ENCODE measurements around the gene SLC35A5.

Gene SLC35A5

DNA sequence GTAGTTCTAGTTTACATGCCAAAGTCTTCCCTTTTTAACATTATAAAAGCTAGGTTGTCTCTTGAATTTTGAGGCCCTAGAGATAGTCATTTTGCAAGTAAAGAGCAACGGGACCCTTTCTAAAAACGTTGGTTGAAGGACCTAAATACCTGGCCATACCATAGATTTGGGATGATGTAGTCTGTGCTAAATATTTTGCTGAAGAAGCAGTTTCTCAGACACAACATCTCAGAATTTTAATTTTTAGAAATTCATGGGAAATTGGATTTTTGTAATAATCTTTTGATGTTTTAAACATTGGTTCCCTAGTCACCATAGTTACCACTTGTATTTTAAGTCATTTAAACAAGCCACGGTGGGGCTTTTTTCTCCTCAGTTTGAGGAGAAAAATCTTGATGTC, 21.3 kb downstream of the SLC35A5 start:
- no peak for DNase-seq (ENCODE audit: low read depth in 1 of 2, low spot score in 1 of 2)
- in situ Hi-C loops (cut with HindIII; ENCODE audit: low pct_unique_long_range_greater_than_20kb, low sequenced_read_pairs) = no loop called here
- no peak for TF ChIP-seq JUND (IDR thresholded peaks at IDR 0.05; ENCODE audit: low read depth)

GRCh38 chr3:112585782-112586181, 23.9 kb downstream of the SLC35A5 start:
- DNase-seq (ENCODE audit: low read depth in 1 of 2, low spot score in 1 of 2) = no peak
- TF ChIP-seq JUND (IDR thresholded peaks at IDR 0.05; ENCODE audit: low read depth) = no peak
- in situ Hi-C loops (cut with HindIII; ENCODE audit: low pct_unique_long_range_greater_than_20kb, low sequenced_read_pairs) = no loop called here

GRCh38 chr3:112587336-112587735, 25.5 kb downstream of the SLC35A5 start:
- DNase-seq (ENCODE audit: low read depth in 1 of 2, low spot score in 1 of 2) = no peak
- TF ChIP-seq JUND (IDR thresholded peaks at IDR 0.05; ENCODE audit: low read depth) = no peak
- in situ Hi-C loops (cut with HindIII; ENCODE audit: low pct_unique_long_range_greater_than_20kb, low sequenced_read_pairs) = no loop called here

GRCh38 chr3:112593258-112593657, 31.4 kb downstream of the SLC35A5 start:
- in situ Hi-C loops (cut with HindIII; ENCODE audit: low pct_unique_long_range_greater_than_20kb, low sequenced_read_pairs) = no loop called here
- DNase-seq (ENCODE audit: low read depth in 1 of 2, low spot score in 1 of 2) = no peak

DNA sequence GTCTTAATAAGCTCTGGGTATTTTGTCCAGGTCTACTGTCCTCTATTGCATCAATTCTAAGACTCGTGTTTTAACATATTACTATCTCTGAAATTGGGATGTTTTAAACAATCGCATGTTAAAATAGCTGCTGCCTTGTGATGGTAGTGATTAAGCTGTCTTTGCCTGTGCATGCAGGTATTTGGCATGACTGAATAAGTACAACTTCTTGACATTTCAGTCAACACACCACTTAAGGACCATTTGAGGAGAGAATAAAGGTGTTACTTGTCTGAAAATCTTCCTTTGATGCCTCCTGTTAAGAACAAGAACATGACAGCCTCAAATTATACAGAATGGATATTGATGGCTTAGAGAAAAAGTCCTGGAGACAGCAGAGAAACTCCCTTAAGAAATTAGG, 33.0 kb downstream of the SLC35A5 start:
- DNase-seq (ENCODE audit: low read depth in 1 of 2, low spot score in 1 of 2) = no peak
- TF ChIP-seq JUND (IDR thresholded peaks at IDR 0.05; ENCODE audit: low read depth) = no peak
- in situ Hi-C loops (cut with HindIII; ENCODE audit: low pct_unique_long_range_greater_than_20kb, low sequenced_read_pairs) = no loop called here

More at GRCh38 chr3:112593258-112593657, 31.4 kb downstream of the SLC35A5 start:
- TF ChIP-seq JUND (IDR thresholded peaks at IDR 0.05; ENCODE audit: low read depth) = no peak

- in situ Hi-C loops (cut with HindIII; ENCODE audit: low pct_unique_long_range_greater_than_20kb, low sequenced_read_pairs) = no loop called here
- no peak for TF ChIP-seq JUND (IDR thresholded peaks at IDR 0.05; ENCODE audit: low read depth)
Measured at GRCh38 chr3:112597945-112598344, 36.1 kb downstream of the SLC35A5 start.

GRCh38 chr3:112598731-112599130, 36.9 kb downstream of the SLC35A5 start:
- no peak for DNase-seq (ENCODE audit: low read depth in 1 of 2, low spot score in 1 of 2)
- no peak for TF ChIP-seq JUND (IDR thresholded peaks at IDR 0.05; ENCODE audit: low read depth)
- in situ Hi-C loops (cut with HindIII; ENCODE audit: low pct_unique_long_range_greater_than_20kb, low sequenced_read_pairs) = no loop called here

More at GRCh38 chr3:112597945-112598344, 36.1 kb downstream of the SLC35A5 start:
- no peak for DNase-seq (ENCODE audit: low read depth in 1 of 2, low spot score in 1 of 2)

- in situ Hi-C loops (cut with HindIII; ENCODE audit: low pct_unique_long_range_greater_than_20kb, low sequenced_read_pairs) = no loop called here
- no peak for TF ChIP-seq JUND (IDR thresholded peaks at IDR 0.05; ENCODE audit: low read depth)
- DNase-seq (ENCODE audit: low read depth in 1 of 2, low spot score in 1 of 2) = no peak
Measured at GRCh38 chr3:112602217-112602838, 40.5 kb downstream of the SLC35A5 start.

- in situ Hi-C loops (cut with HindIII; ENCODE audit: low pct_unique_long_range_greater_than_20kb, low sequenced_read_pairs) = no loop called here
- TF ChIP-seq JUND (IDR thresholded peaks at IDR 0.05; ENCODE audit: low read depth) = no peak
- no peak for DNase-seq (ENCODE audit: low read depth in 1 of 2, low spot score in 1 of 2)
Measured at GRCh38 chr3:112604536-112604935, 42.7 kb downstream of the SLC35A5 start.

GRCh38 chr3:112605285-112605684, 43.4 kb downstream of the SLC35A5 start:
- no peak for TF ChIP-seq JUND (IDR thresholded peaks at IDR 0.05; ENCODE audit: low read depth)
- in situ Hi-C loops (cut with HindIII; ENCODE audit: low pct_unique_long_range_greater_than_20kb, low sequenced_read_pairs) = no loop called here
- DNase-seq (ENCODE audit: low read depth in 1 of 2, low spot score in 1 of 2) = no peak

- no peak for TF ChIP-seq JUND (IDR thresholded peaks at IDR 0.05; ENCODE audit: low read depth)
- DNase-seq (ENCODE audit: low read depth in 1 of 2, low spot score in 1 of 2) = no peak
- in situ Hi-C loops (cut with HindIII; ENCODE audit: low pct_unique_long_range_greater_than_20kb, low sequenced_read_pairs) = no loop called here
Measured at GRCh38 chr3:112606098-112606497, 44.3 kb downstream of the SLC35A5 start.

DNA sequence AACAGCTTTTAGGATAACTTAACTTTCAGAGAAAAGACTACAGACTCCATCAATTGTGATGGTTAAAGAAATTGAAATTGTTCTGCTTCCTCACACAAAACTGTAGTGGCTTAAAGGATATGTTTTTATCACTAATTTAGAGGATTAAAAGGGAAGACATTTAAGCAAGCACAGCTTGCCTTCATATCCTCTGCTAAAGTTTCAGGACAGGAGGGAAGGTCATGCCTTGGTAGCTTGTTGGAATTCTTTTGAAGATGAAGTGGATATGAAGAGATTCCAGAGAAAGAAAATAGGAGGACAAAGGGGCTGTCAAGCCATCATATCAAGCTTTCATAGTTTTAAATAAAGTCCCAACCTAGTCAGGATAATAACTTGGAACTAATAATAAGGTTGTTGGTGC, 46.0 kb downstream of the SLC35A5 start:
- DNase-seq (ENCODE audit: low read depth in 1 of 2, low spot score in 1 of 2) = no peak
- in situ Hi-C loops (cut with HindIII; ENCODE audit: low pct_unique_long_range_greater_than_20kb, low sequenced_read_pairs) = no loop called here
- no peak for TF ChIP-seq JUND (IDR thresholded peaks at IDR 0.05; ENCODE audit: low read depth)

DNA sequence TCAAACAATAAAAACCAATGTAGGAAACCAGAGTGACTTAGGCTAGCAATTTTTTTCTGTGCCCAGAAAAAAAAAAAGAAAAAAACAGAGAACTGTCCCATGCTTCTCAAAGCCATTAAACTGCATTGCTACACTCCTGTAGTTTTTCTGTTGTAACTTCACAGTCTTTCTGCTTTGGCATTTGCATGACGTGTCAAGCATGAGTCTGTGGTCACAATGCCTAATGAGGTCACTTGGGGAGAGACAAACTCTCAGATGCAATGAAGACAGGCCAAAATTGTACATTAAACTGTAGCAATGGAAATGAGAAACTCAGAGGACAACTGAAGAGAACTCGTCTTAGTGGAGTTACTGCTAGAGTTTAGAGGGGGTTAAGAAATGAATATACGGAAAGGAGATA, 48.3 kb downstream of the SLC35A5 start:
- DNase-seq (ENCODE audit: low read depth in 1 of 2, low spot score in 1 of 2) = no peak

More for the DNA sequence above, 48.3 kb downstream of the SLC35A5 start:
- in situ Hi-C loops (cut with HindIII; ENCODE audit: low pct_unique_long_range_greater_than_20kb, low sequenced_read_pairs) = no loop called here
- TF ChIP-seq JUND (IDR thresholded peaks at IDR 0.05; ENCODE audit: low read depth) = no peak

All from T47D (cell line).